SK-N-SH treated with all-trans-retinoic acid at 6 μM for 48 hours (cell line): Measurements from ENCODE around the gene KDM5A.

Experiments
- ATAC-seq: fragments of 200-7000 bp; cut with Tn5 transposase; 3 replicates; pipeline ENCODE4 v1.9.1; 2020; ENCODE audit warnings: mild to moderate bottlenecking, moderate library complexity
- ARNTL ChIP-seq: fragments of 450-650 bp; formaldehyde crosslinking; IDR thresholded peaks from 2 replicates; pipeline ENCODE4 v1.5.0; 2020; ENCODE audit warnings: low read depth, mild to moderate bottlenecking, moderate library complexity, borderline replicate concordance
- BACH2 ChIP-seq: fragments of 250-450 bp; sonication (Bioruptor Pico); IDR thresholded peaks from 2 replicates; pipeline ENCODE4 v1.9.0; 2021; ENCODE audit warnings: mild to moderate bottlenecking, borderline replicate concordance
- CREB5 ChIP-seq: fragments of 250-450 bp; sonication (Bioruptor Pico); IDR thresholded peaks from 2 replicates; pipeline ENCODE4 v1.5.1; 2020; ENCODE audit warnings: low read depth, mild to moderate bottlenecking, moderate library complexity
- CSDC2 ChIP-seq: fragments of 250-450 bp; sonication (Bioruptor Pico); IDR thresholded peaks from 2 replicates; pipeline ENCODE4 v1.5.0; 2020; ENCODE audit warnings: mild to moderate bottlenecking, moderate library complexity
- GLIS3 ChIP-seq: fragments of 250-450 bp; sonication (Bioruptor Pico); IDR thresholded peaks from 2 replicates; pipeline ENCODE4 v1.5.0; 2020; ENCODE audit warnings: mild to moderate bottlenecking, moderate library complexity
- ISL1 ChIP-seq: fragments of 250-450 bp; sonication (Bioruptor Pico); IDR thresholded peaks from 2 replicates; pipeline ENCODE4 v2.1.2; 2022; ENCODE audit warnings: mild to moderate bottlenecking, moderate library complexity
- OSR1 ChIP-seq: fragments of 250-450 bp; sonication (Bioruptor Pico); IDR thresholded peaks from 2 replicates; pipeline ENCODE4 v1.8.0; 2022; ENCODE audit warnings: moderate library complexity, mild to moderate bottlenecking, inconsistent platforms
- PATZ1 ChIP-seq: fragments of 250-450 bp; sonication (Bioruptor Pico); IDR thresholded peaks from 2 replicates; pipeline ENCODE4 v1.8.0; 2020; ENCODE audit warnings: mild to moderate bottlenecking, moderate library complexity, borderline replicate concordance
- POU6F1 ChIP-seq: fragments of 250-450 bp; sonication (Bioruptor Pico); IDR thresholded peaks from 2 replicates; pipeline ENCODE4 v1.8.0; 2021; ENCODE audit warnings: low read depth, mild to moderate bottlenecking, moderate library complexity, borderline replicate concordance
- PPARA ChIP-seq: fragments of 250-450 bp; sonication (Bioruptor Pico); IDR thresholded peaks from 2 replicates; pipeline ENCODE4 v1.5.0; 2020; ENCODE audit warnings: mild to moderate bottlenecking, borderline replicate concordance
- RARB ChIP-seq: fragments of 250-450 bp; sonication (Bioruptor Pico); IDR thresholded peaks from 2 replicates; pipeline ENCODE4 v1.8.0; 2021; ENCODE audit warnings: mild to moderate bottlenecking, moderate library complexity
- SNAI2 ChIP-seq: fragments of 250-450 bp; sonication (Bioruptor Pico); IDR thresholded peaks from 2 replicates; pipeline ENCODE4 v1.5.0; 2020; ENCODE audit warnings: mild to moderate bottlenecking, moderate library complexity
- TCF4 ChIP-seq: fragments of 250-450 bp; sonication (Bioruptor Pico); IDR thresholded peaks from 2 replicates; pipeline ENCODE4 v1.8.0; 2021; ENCODE audit warnings: mild to moderate bottlenecking, moderate library complexity, borderline replicate concordance
- TOX ChIP-seq: fragments of 250-450 bp; sonication (Bioruptor Pico); IDR thresholded peaks from 2 replicates; pipeline ENCODE4 v1.8.0; 2021; ENCODE audit warnings: mild to moderate bottlenecking, moderate library complexity, borderline replicate concordance
- TSHZ2 ChIP-seq: fragments of 250-450 bp; sonication (Bioruptor Pico); IDR thresholded peaks from 2 replicates; pipeline ENCODE4 v1.5.0; 2020; ENCODE audit warnings: mild to moderate bottlenecking, moderate library complexity
- ZC3H10 ChIP-seq: fragments of 250-450 bp; sonication (Bioruptor Pico); IDR thresholded peaks from 2 replicates; pipeline ENCODE4 v1.5.1; 2021; ENCODE audit warnings: mild to moderate bottlenecking, moderate library complexity
- ZFP3 ChIP-seq: fragments of 250-450 bp; sonication (Bioruptor Pico); IDR thresholded peaks from 2 replicates; pipeline ENCODE4 v1.5.0; 2020; ENCODE audit warnings: mild to moderate bottlenecking, moderate library complexity
- ZFP30 ChIP-seq: fragments of 450-650 bp; formaldehyde crosslinking; IDR thresholded peaks from 2 replicates; pipeline ENCODE4 v1.5.0; 2022; ENCODE audit warnings: mild to moderate bottlenecking, moderate library complexity
- ZNF565 ChIP-seq: fragments of 450-650 bp; formaldehyde crosslinking; conservative IDR thresholded peaks from 2 replicates; pipeline ENCODE4 v1.5.0; 2020; ENCODE audit warnings: low read depth, mild to moderate bottlenecking, moderate library complexity
- ZNF70 ChIP-seq: fragments of 450-650 bp; formaldehyde crosslinking; IDR thresholded peaks from 2 replicates; pipeline ENCODE4 v1.5.0; 2020; ENCODE audit warnings: mild to moderate bottlenecking, moderate library complexity
- ZNF8 ChIP-seq: fragments of 450-650 bp; formaldehyde crosslinking; IDR thresholded peaks from 2 replicates; pipeline ENCODE4 v1.5.0; 2020; ENCODE audit warnings: mild to moderate bottlenecking, moderate library complexity

The KDM5A gene

GRCh38 chr12:241266-241665, 147.9 kb downstream of the KDM5A start (continued):
- TF ChIP-seq CSDC2 (CRISPR knock-in tag) = no peak

- ATAC-seq = no peak
- no peak for TF ChIP-seq SNAI2 (CRISPR knock-in tag)
- no peak for TF ChIP-seq OSR1 (CRISPR knock-in tag)
- TF ChIP-seq ARNTL (CRISPR knock-in tag) = no peak
- TF ChIP-seq ZNF70 = no peak
- no peak for TF ChIP-seq BACH2 (CRISPR knock-in tag)
- TF ChIP-seq POU6F1 (CRISPR knock-in tag) = no peak
- TF ChIP-seq ZNF8 (CRISPR knock-in tag) = no peak
- TF ChIP-seq ZFP30 (CRISPR knock-in tag) = no peak
- TF ChIP-seq ISL1 = no peak
- no peak for TF ChIP-seq ZFP3 (CRISPR knock-in tag)
- TF ChIP-seq TOX (CRISPR knock-in tag) = no peak
- no peak for TF ChIP-seq PATZ1 (CRISPR knock-in tag)
- no peak for TF ChIP-seq PPARA
- no peak for TF ChIP-seq ZNF565 (CRISPR knock-in tag)
- TF ChIP-seq GLIS3 = no peak
- TF ChIP-seq TCF4 (CRISPR knock-in tag) = no peak
- no peak for TF ChIP-seq RARB (CRISPR knock-in tag)
- no peak for TF ChIP-seq CREB5 (CRISPR knock-in tag)
- no peak for TF ChIP-seq TSHZ2
Measured at GRCh38 chr12:240566-240965, 148.6 kb downstream of the KDM5A start.

GRCh38 chr12:238736-239398, 150.3 kb downstream of the KDM5A start:
- no peak for TF ChIP-seq ARNTL (CRISPR knock-in tag)
- no peak for TF ChIP-seq RARB (CRISPR knock-in tag)
- no peak for ATAC-seq

- TF ChIP-seq BACH2 (CRISPR knock-in tag) (no peak), PPARA (no peak), ZFP3 (CRISPR knock-in tag) (no peak), ZC3H10 (CRISPR knock-in tag) (no peak), PATZ1 (CRISPR knock-in tag) (no peak)
- ATAC-seq = no peak
Measured at GRCh38 chr12:238116-238515, 151.0 kb downstream of the KDM5A start.
